ENCODE results near the gene MUCL3. TPM values are rescaled to one million over a fixed set of nuclear protein-coding genes. Genes with fewer than 3 reads are reported as not detected.

The MUCL3 gene
- total RNA-seq, 4 donors from 2014 or later = not detected

- intact Hi-C loops (cut with DNase I) = no loop called here
- DNase-seq (ENCODE audit: extremely low spot score) = no peak
- peaks cover 0 to 44% (median 0%) of the 10 kb centered on the region in 4 donors for H3K27me3 ChIP-seq
- WGBS = 17% methylated on average over 10 of the region's 46 CpGs
- H3K4me1 ChIP-seq = peaks cover 10 to 13% (median 13%) of the 10 kb centered on the region in 4 donors
- TF ChIP-seq POLR2AphosphoS5 (IDR thresholded peaks at IDR 0.05) = peak in 1 of 2 donors; percentile 11
- no peak for TF ChIP-seq POLR2A (IDR thresholded peaks at IDR 0.05; ENCODE audit: low read depth)
- no peak for TF ChIP-seq EP300 (IDR thresholded peaks at IDR 0.05)
- no peak for TF ChIP-seq CTCF (IDR thresholded peaks at IDR 0.05)
- H3K4me3 ChIP-seq = peak overlapping the region; percentile 54 to 62 (median 55)
- H3K9me3 ChIP-seq = no peaks in the 10 kb centered on the region
- no peaks in the 10 kb centered on the region for H3K36me3 ChIP-seq
- H3K27ac ChIP-seq (replicated peaks in 1 of 4) = peak overlapping the region in 2 of 4 donors; percentile 17 to 24
Measured at GRCh38 chr6:30955367-30956042, 14.7 kb downstream of the MUCL3 start.

- 77% methylated on average over 2 of the region's 2 CpGs for WGBS
- intact Hi-C loops (cut with DNase I) = no loop called here
- no peak for DNase-seq (ENCODE audit: extremely low spot score)
- Histone ChIP-seq H3K4me1 (peaks cover 10 to 13% (median 13%) of the 10 kb centered on the region in 4 donors), H3K36me3 (no peaks in the 10 kb centered on the region), H3K4me3 (no peak overlapping the region), H3K27me3 (peaks cover 0 to 29% (median 0%) of the 10 kb centered on the region in 4 donors), H3K27ac (replicated peaks in 1 of 4) (no peak overlapping the region), H3K9me3 (no peaks in the 10 kb centered on the region)
- TF ChIP-seq POLR2AphosphoS5 (IDR thresholded peaks at IDR 0.05) (no peak), CTCF (IDR thresholded peaks at IDR 0.05) (no peak), EP300 (IDR thresholded peaks at IDR 0.05) (no peak), POLR2A (IDR thresholded peaks at IDR 0.05; ENCODE audit: low read depth) (no peak)
Measured at GRCh38 chr6:30957716-30958115, 16.9 kb downstream of the MUCL3 start.

- no peaks in the 10 kb centered on the region for H3K36me3 ChIP-seq
- peaks cover under 1 to 1% (median under 1%) of the 10 kb centered on the region in 4 donors for H3K4me1 ChIP-seq
- no peak overlapping the region for H3K27ac ChIP-seq (replicated peaks in 1 of 4)
- H3K4me3 ChIP-seq = no peak overlapping the region
- 65% methylated on average over 9 of the region's 9 CpGs for WGBS
- H3K27me3 ChIP-seq = peaks cover 0 to 20% (median 0%) of the 10 kb centered on the region in 4 donors
- DNase-seq (ENCODE audit: extremely low spot score) = no peak
- intact Hi-C loops (cut with DNase I) = no loop called here
- no peaks in the 10 kb centered on the region for H3K9me3 ChIP-seq
- TF ChIP-seq CTCF (IDR thresholded peaks at IDR 0.05) (no peak), POLR2A (IDR thresholded peaks at IDR 0.05; ENCODE audit: low read depth) (no peak)
Measured at GRCh38 chr6:30960907-30961673, 20.3 kb downstream of the MUCL3 start.

- intact Hi-C loops (cut with DNase I) = no loop called here
- TF ChIP-seq EP300 (IDR thresholded peaks at IDR 0.05) (no peak), POLR2A (IDR thresholded peaks at IDR 0.05; ENCODE audit: low read depth) (no peak), CTCF (IDR thresholded peaks at IDR 0.05) (no peak), POLR2AphosphoS5 (IDR thresholded peaks at IDR 0.05) (no peak)
- Histone ChIP-seq H3K4me3 (no peak overlapping the region), H3K27me3 (peaks cover 0 to 13% (median 0%) of the 10 kb centered on the region in 4 donors), H3K4me1 (no peaks in the 10 kb centered on the region), H3K36me3 (no peaks in the 10 kb centered on the region), H3K9me3 (no peaks in the 10 kb centered on the region), H3K27ac (replicated peaks in 1 of 4) (no peak overlapping the region)
- no peak for DNase-seq (ENCODE audit: extremely low spot score)
Measured at GRCh38 chr6:30962716-30963115, 21.9 kb downstream of the MUCL3 start.
